Central memory CD8-positive, alpha-beta T cell (primary cell): ENCODE measurements around the gene EFCAB8.
A peak's percentile ranks its signal among the peaks of the same experiment; 100 is the strongest.
"Not testable (repeated sequence)": the region's sequence is repeated elsewhere in the genome, so short reads cannot be mapped to it uniquely, and the experiment has no call there.

Experiments used
- ATAC-seq: fragments of 150-1000 bp; cut with Tn5 transposase; replicated peaks from 2 replicates; pipeline ENCODE4 v1.10.0; 2022; ENCODE audit warnings: mild to moderate bottlenecking, moderate FRiP score, moderate number of reproducible peaks; ENCODE audit not compliant: poor library complexity, severe bottlenecking; ENCODE audit errors: extremely low read depth
- DNase-seq, 2 donors: peaks; one replicate each; pipeline ENCODE4 v3.0.0; 2021; ENCODE audit warnings: low spot score in 2 of 2
- H3K27ac Mint-ChIP-seq: one replicate; pipeline ENCODE4 v1.8.0; 2022; ENCODE audit warnings: low read depth, mild to moderate bottlenecking, moderate library complexity, mixed read lengths
- H3K27me3 Mint-ChIP-seq: one replicate; pipeline ENCODE4 v1.8.0; 2022; ENCODE audit warnings: mixed read lengths
- H3K36me3 Mint-ChIP-seq: one replicate; pipeline ENCODE4 v1.8.0; 2022; ENCODE audit warnings: mild to moderate bottlenecking, moderate library complexity, mixed read lengths; ENCODE audit not compliant: insufficient read depth
- H3K4me1 Mint-ChIP-seq: one replicate; pipeline ENCODE4 v1.8.0; 2022; ENCODE audit warnings: mixed read lengths
- H3K4me3 Mint-ChIP-seq: one replicate; pipeline ENCODE4 v1.8.0; 2022; ENCODE audit warnings: mild to moderate bottlenecking, moderate library complexity, mixed read lengths
- H3K9me3 Mint-ChIP-seq: one replicate; pipeline ENCODE4 v1.8.0; 2022; ENCODE audit warnings: mixed read lengths

Gene EFCAB8

DNA sequence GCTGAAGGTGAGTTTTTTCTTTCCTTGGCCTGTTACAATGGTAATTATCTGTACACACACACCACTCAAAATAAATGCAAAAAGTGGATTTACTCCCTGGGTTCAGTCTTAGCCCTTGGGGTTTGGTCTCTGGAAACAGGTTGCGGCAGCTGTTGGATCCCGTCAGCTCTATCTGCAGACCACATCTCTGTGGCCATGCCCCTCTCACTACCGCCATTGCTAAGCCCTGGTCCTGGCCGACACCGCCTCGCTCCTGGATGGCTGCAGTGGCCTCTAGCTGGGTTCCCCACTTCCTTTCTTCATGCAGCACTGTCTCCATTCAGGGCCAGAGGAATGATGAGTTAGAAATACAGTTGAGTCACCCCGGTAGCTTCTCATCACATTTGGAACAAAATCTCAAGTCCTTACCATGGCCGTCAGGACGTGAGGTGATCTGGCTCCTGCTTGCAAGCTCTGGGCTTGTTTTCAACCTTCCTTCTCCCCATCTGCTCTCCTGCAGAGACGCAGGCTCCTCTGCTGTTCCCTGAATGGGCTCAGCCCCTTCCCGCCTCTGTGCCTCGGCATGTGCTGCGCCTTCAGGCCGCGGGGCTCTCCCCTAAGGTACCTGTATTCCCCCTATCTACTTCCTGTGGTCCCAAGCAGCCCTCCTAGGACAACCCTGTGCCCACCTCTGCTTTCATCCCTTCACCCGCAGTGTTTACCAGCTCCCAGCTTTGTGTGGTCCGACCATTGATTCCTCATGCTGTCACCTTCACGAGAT is 38.0 kb downstream of the EFCAB8 start:
- Mint-ChIP-seq H3K9me3 (no peaks in the 10 kb centered on the region), H3K4me3 (no peak overlapping the region), H3K36me3 (no peaks in the 10 kb centered on the region), H3K27me3 (no peaks in the 10 kb centered on the region), H3K27ac (no peak overlapping the region), H3K4me1 (no peaks in the 10 kb centered on the region)
- DNase-seq (no peak), ATAC-seq (no peak)

DNA sequence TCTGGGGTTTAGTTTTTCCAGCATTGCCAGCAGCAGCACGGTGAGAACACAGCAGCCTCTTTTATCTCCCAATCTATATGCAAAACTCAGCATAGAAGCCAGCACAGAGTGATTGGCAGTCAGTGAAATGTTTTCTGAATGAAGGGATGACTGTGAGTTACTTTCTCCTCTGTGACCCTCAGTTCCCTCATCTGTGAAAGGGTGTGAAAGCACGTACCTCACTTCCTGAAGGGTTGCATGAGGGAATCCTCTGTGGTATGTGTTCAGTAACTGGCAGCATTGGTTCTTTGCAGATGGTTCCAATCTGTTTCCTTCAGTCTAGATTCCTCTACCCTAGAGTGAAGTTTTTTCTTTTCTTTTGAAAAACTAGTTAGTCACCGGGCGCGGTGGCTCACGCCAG is 40.0 kb downstream of the EFCAB8 start:
- Mint-ChIP-seq H3K4me1 (peaks cover 10% of the 10 kb centered on the region), H3K36me3 (no peaks in the 10 kb centered on the region), H3K9me3 (no peaks in the 10 kb centered on the region), H3K27ac (no peak overlapping the region), H3K4me3 (no peak overlapping the region), H3K27me3 (no peaks in the 10 kb centered on the region)
- ATAC-seq = no peak
- no peak for DNase-seq

DNA sequence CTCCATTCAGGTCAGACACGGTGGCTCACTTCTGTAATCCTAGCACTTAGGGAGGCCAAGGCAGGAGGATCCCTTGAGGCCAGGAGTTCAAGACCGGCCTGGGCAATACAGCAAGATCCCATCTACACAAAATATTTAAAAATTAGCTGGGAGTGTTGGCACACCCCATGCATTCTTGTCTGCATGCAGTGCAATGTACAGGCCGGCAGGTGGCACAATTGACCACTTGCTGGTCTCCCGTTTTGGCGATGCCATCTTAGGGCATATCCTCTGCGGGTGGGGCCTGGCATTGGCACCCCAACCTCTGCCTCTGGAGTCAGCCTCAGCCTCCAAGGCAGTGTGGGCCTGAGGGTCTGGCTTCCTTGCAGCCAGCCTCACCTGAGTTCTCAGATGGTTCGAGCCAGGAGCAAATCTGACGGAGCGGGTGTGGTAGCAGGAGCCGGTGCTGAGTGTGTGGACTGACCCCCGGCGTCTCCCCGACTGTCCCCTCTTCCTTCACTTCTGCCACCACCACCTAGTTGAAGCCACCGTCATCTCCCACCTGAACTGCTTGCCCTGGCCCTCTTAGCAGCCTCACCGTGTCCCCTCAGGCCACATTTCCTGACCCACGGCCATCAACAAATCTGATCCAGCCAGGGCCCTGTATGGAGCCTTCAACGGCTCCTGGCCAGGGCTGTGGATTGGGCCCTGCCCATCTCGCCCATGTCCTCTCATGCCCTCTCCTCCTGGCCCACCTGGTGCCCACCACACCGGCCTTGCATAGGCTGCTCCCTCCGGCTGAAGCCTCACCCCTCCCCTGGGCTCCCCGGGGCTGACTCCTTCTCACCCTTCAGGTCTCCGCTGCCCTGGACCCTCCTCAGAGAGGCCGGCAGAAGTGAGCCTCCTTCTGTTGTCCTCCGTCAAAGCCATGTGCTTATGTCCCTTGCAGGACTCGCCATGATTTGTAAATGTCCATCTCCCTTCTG is 44.0 kb downstream of the EFCAB8 start:
- Mint-ChIP-seq H3K4me3 (no peak overlapping the region), H3K4me1 (peaks cover 10% of the 10 kb centered on the region), H3K27me3 (no peaks in the 10 kb centered on the region), H3K27ac (peak overlapping the region; percentile 15), H3K9me3 (no peaks in the 10 kb centered on the region), H3K36me3 (peaks cover 2% of the 10 kb centered on the region)
- peak; percentile 45 to 55 for DNase-seq
- ATAC-seq = peak; percentile 56

DNA sequence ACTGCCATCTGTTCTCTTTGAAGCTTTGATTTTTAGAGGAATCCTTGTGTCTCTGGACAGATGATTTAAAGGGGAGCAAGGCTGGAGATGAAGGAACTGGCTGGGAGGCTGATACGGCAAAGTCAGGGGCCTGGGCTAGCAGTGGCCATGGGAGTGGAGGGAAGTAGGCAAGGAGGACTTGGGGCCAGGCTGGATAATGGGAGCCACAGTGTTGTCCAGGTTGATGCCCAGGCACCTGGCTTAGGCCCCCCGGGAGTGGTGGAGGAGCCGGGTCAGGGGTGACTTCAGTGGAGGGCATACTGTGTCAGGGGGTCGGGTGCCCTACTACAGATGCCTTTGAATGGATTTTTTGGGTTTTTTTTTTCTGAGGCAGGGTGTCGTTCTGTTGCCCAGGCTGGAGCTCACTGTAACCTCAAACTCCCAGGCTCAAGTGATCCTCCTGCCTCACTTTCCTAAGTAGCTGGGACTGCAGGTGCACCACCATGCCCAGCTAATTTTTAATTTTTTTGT is 45.0 kb downstream of the EFCAB8 start:
- DNase-seq (no peak), ATAC-seq (no peak)
- Mint-ChIP-seq H3K27ac (peak overlapping the region; percentile 15), H3K9me3 (no peaks in the 10 kb centered on the region), H3K4me3 (no peak overlapping the region), H3K36me3 (peaks cover 2% of the 10 kb centered on the region), H3K4me1 (peaks cover 10% of the 10 kb centered on the region), H3K27me3 (no peaks in the 10 kb centered on the region)

GRCh38 chr20:32904678-32905077 is 46.0 kb downstream of the EFCAB8 start:
- not testable (repeated sequence) for H3K27ac Mint-ChIP-seq, H3K4me1 Mint-ChIP-seq, H3K9me3 Mint-ChIP-seq, H3K36me3 Mint-ChIP-seq, H3K27me3 Mint-ChIP-seq, DNase-seq, H3K4me3 Mint-ChIP-seq, ATAC-seq

GRCh38 chr20:32906200-32906599 is 47.5 kb downstream of the EFCAB8 start:
- H3K4me1 Mint-ChIP-seq = peaks cover 10% of the 10 kb centered on the region
- DNase-seq (no peak), ATAC-seq (no peak)
- no peak overlapping the region for H3K4me3 Mint-ChIP-seq
- no peaks in the 10 kb centered on the region for H3K27me3 Mint-ChIP-seq
- no peak overlapping the region for H3K27ac Mint-ChIP-seq
- peaks cover 3% of the 10 kb centered on the region for H3K36me3 Mint-ChIP-seq
- no peaks in the 10 kb centered on the region for H3K9me3 Mint-ChIP-seq

DNA sequence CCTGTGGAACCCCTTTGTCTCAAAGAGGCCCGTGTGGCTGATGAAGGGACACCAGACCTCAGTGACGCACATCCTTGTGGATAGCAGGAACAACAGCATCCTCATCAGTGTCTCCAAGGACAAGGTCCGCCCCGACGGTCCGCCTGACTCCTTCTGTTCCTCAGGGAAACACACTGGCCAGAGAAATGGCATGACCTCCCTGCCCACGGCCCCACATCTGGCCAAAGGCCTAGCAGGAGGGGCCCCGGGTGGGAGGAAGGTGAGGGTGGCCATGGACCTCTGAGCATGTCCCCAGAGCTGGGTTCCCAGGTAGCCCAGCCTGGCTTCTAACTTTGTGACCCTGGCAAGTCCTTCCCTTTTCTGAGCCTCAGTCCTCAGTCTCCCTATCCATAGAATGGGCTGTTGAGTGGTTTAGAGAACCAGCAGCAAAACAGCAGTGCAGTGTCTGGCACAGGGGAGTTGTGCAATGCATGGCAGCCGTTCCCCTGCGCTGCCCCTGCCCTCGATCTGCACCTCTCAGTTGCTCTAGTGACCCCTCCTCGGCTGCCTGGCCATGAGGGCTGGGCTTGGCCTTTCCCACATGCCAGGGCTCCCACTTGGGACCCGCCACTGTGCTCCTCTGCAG is 48.3 kb downstream of the EFCAB8 start:
- Mint-ChIP-seq H3K27ac (no peak overlapping the region), H3K36me3 (peaks cover 3% of the 10 kb centered on the region), H3K27me3 (no peaks in the 10 kb centered on the region), H3K4me1 (peaks cover 10% of the 10 kb centered on the region), H3K9me3 (no peaks in the 10 kb centered on the region), H3K4me3 (no peak overlapping the region)
- ATAC-seq = no peak
- DNase-seq = no peak

DNA sequence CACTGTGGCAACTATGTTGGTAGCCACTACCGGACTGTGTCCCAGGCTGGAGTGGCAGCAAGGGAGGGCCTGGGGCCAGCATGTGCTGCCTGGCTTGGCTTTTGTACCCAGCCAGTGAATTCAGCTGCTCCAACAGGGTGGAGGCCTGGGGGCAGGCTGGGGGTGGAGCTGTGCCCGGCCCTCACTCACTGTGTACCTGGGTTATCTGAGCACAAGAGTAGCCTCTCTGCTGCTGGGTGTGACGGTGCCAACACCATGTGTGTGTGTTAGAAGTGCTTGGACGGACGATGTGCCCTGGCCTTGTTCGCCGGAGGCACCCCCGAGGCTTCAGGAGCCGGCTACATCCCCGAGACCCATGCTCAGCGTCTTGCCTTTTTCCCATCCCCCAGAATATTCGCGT is 49.2 kb downstream of the EFCAB8 start:
- no peak overlapping the region for H3K27ac Mint-ChIP-seq

DNA sequence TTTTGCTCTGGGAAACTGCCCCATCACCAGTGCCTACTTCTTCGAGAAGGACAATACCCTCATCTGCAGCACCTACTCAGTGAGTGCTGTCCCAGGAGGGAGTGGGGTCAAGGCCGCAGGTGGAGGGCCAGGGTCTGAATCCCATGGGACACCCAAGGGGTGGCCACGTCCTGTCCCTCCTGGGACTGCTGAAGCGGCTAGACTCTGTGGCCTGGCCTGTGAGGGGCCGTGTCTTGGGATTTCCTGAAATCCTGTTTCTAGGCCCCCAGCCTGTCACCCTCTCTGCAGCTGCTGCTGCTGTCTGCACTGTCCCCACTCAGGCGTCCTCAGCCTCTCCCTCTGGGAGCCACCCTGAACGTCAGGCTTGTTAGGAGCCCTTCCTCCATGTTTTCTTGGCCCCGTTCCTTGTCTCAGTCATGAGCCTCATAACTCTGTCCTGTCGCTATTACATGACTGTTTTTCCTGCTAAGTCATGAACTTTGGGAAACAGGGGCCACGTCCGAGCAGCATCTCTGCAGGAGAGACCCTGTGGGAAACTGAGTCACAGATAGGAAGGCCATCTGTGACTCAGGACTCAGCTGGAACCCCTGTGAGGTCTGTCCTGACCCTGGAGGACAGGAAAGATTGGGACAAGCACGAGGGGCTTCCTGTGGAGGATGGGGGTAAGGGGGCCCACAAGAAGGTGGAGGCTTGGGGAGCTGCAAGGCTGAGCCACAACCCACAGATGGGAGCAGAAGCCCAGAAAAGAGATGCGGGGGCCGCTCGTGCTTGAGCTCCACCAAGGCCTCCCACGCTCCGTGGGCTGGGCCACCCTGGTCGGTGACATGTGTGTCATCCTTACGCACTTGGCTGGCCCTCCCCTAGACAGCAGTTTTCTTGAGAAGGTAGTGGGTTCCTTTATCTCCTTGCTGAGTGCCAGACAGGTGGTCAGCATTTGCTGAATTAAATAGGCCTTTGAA is 49.9 kb downstream of the EFCAB8 start:
- no peak for ATAC-seq
- no peak for DNase-seq
- Mint-ChIP-seq H3K36me3 (peaks cover 3% of the 10 kb centered on the region), H3K9me3 (no peaks in the 10 kb centered on the region), H3K27me3 (no peaks in the 10 kb centered on the region), H3K27ac (peak overlapping the region; percentile 56), H3K4me3 (no peak overlapping the region), H3K4me1 (no peaks in the 10 kb centered on the region)

More for the DNA sequence above, 49.2 kb downstream of the EFCAB8 start:
- DNase-seq = no peak
- H3K36me3 Mint-ChIP-seq = peaks cover 3% of the 10 kb centered on the region
- no peak for ATAC-seq
- peaks cover 7% of the 10 kb centered on the region for H3K4me1 Mint-ChIP-seq
- no peaks in the 10 kb centered on the region for H3K27me3 Mint-ChIP-seq
- H3K4me3 Mint-ChIP-seq = no peak overlapping the region
- no peaks in the 10 kb centered on the region for H3K9me3 Mint-ChIP-seq

DNA sequence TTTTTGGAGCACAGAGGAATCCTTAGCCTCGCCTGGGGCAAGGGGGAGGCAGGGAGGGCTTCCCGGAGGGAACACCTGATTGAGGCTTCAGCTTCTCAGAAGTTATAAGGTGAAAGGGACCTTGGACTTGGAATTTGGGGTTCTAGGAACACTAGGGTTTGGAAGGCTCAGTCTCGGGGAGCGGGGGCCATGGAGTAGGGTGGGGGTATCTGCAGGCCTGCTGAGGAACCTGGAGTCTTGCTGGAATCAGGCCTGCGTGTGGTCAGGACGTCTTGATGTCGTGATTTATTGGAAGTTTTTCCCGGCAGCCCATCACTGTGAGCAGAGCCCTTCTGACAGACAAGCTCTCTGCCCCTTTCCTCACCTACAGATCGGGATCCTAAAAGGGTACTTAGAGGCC is 50.7 kb downstream of the EFCAB8 start:
- Mint-ChIP-seq H3K4me3 (no peak overlapping the region), H3K4me1 (no peaks in the 10 kb centered on the region), H3K27me3 (no peaks in the 10 kb centered on the region), H3K9me3 (no peaks in the 10 kb centered on the region), H3K27ac (peak overlapping the region; percentile 56), H3K36me3 (peaks cover 3% of the 10 kb centered on the region)
- ATAC-seq = no peak
- DNase-seq = no peak

- ATAC-seq = no peak
- peaks cover 3% of the 10 kb centered on the region for H3K36me3 Mint-ChIP-seq
- no peak overlapping the region for H3K27ac Mint-ChIP-seq
- DNase-seq = no peak
- H3K4me3 Mint-ChIP-seq = no peak overlapping the region
- no peaks in the 10 kb centered on the region for H3K27me3 Mint-ChIP-seq
- no peaks in the 10 kb centered on the region for H3K4me1 Mint-ChIP-seq
- H3K9me3 Mint-ChIP-seq = peaks cover under 1% of the 10 kb centered on the region
Observed at GRCh38 chr20:32909896-32910571, 51.3 kb downstream of the EFCAB8 start.
